Measurements from ENCODE around the gene KDM2A.
A peak's percentile ranks its signal among the peaks of the same experiment; 100 is the strongest.

KDM2A gene

GRCh38 chr11:67253872-67254624 lies 135.0 kb downstream of the KDM2A start:
- no peak for TF ChIP-seq CTCF (conservative IDR thresholded peaks at IDR 0.05; ENCODE audit: low read depth, low read length)
- no peak for DNase-seq (ENCODE audit: low read depth)
- H3K4me3 ChIP-seq (ENCODE audit: low read depth, low read length): no peak overlapping the region

GRCh38 chr11:67254798-67255197 lies 135.7 kb downstream of the KDM2A start:
- DNase-seq (ENCODE audit: low read depth): no peak
- no peak overlapping the region for H3K4me3 ChIP-seq (ENCODE audit: low read depth, low read length)
- TF ChIP-seq CTCF (conservative IDR thresholded peaks at IDR 0.05; ENCODE audit: low read depth, low read length): no peak

- H3K4me3 ChIP-seq (ENCODE audit: low read depth, low read length): no peak overlapping the region
- no peak for DNase-seq (ENCODE audit: low read depth)
- no peak for TF ChIP-seq CTCF (conservative IDR thresholded peaks at IDR 0.05; ENCODE audit: low read depth, low read length)
Observed at GRCh38 chr11:67255353-67255752, 136.3 kb downstream of the KDM2A start.

- no peak overlapping the region for H3K4me3 ChIP-seq (ENCODE audit: low read depth, low read length)
- TF ChIP-seq CTCF (conservative IDR thresholded peaks at IDR 0.05; ENCODE audit: low read depth, low read length): no peak
- DNase-seq (ENCODE audit: low read depth): no peak
Observed at GRCh38 chr11:67255864-67256263, 136.8 kb downstream of the KDM2A start.

- TF ChIP-seq CTCF (conservative IDR thresholded peaks at IDR 0.05; ENCODE audit: low read depth, low read length): no peak
- H3K4me3 ChIP-seq (ENCODE audit: low read depth, low read length): no peak overlapping the region
- DNase-seq (ENCODE audit: low read depth): no peak
Observed at GRCh38 chr11:67256477-67257135, 137.5 kb downstream of the KDM2A start.

- H3K4me3 ChIP-seq (ENCODE audit: low read depth, low read length): no peak overlapping the region
- DNase-seq (ENCODE audit: low read depth): no peak
- no peak for TF ChIP-seq CTCF (conservative IDR thresholded peaks at IDR 0.05; ENCODE audit: low read depth, low read length)
Observed at GRCh38 chr11:67260406-67260805, 141.3 kb downstream of the KDM2A start.

GRCh38 chr11:67260885-67261639 lies 142.0 kb downstream of the KDM2A start:
- DNase-seq (ENCODE audit: low read depth): peak; percentile 56
- H3K4me3 ChIP-seq (ENCODE audit: low read depth, low read length): peak overlapping the region; percentile 51

Data from choroid plexus epithelial cell (primary cell).